ENCODE measurements around the gene NOL8. TPM values are rescaled to one million over a fixed set of nuclear protein-coding genes. Genes with fewer than 3 reads are reported as not detected.

NOL8 gene
- total and polyA plus RNA-seq, 9 donors = 21.6 to 31.9 (median 24.9) TPM

- peaks cover 59% of the 10 kb centered on the region for H3K36me3 ChIP-seq (ENCODE audit: control insufficient read depth, insufficient read depth, low read length)
- H3K27ac ChIP-seq (ENCODE audit: low read length) = no peak overlapping the region
- no peak for DNase-seq
- no peaks in the 10 kb centered on the region for H3K9me3 ChIP-seq (replicated peaks; ENCODE audit: control insufficient read depth, low read depth, low read length)
- H3K4me3 ChIP-seq (ENCODE audit: low read length) = no peak overlapping the region
- no peaks in the 10 kb centered on the region for H3K4me1 ChIP-seq (ENCODE audit: control insufficient read depth, insufficient read depth, low read length)
- no peaks in the 10 kb centered on the region for H3K27me3 ChIP-seq (ENCODE audit: control insufficient read depth, insufficient read depth, low read length)
- WGBS (ENCODE audit: insufficient coverage) = 80% methylated on average over 2 of the region's 6 CpGs
These were observed 49.6 kb downstream of the NOL8 start for GRCh38 chr9:92275541-92275940.

GRCh38 chr9:92270511-92270910, 54.6 kb downstream of the NOL8 start:
- Histone ChIP-seq H3K4me1 (ENCODE audit: control insufficient read depth, insufficient read depth, low read length) (no peaks in the 10 kb centered on the region), H3K27ac (ENCODE audit: low read length) (no peak overlapping the region), H3K27me3 (ENCODE audit: control insufficient read depth, insufficient read depth, low read length) (no peaks in the 10 kb centered on the region), H3K36me3 (ENCODE audit: control insufficient read depth, insufficient read depth, low read length) (peaks cover 71% of the 10 kb centered on the region), H3K9me3 (replicated peaks; ENCODE audit: control insufficient read depth, low read depth, low read length) (no peaks in the 10 kb centered on the region), H3K4me3 (ENCODE audit: low read length) (no peak overlapping the region)
- no peak for DNase-seq
- no CpG with 5 or more reads among the region's 5 CpGs for WGBS (ENCODE audit: insufficient coverage)

GRCh38 chr9:92266486-92266885, 58.7 kb downstream of the NOL8 start:
- Histone ChIP-seq H3K4me3 (ENCODE audit: low read length) (no peak overlapping the region), H3K36me3 (ENCODE audit: control insufficient read depth, insufficient read depth, low read length) (peaks cover 84% of the 10 kb centered on the region), H3K27me3 (ENCODE audit: control insufficient read depth, insufficient read depth, low read length) (no peaks in the 10 kb centered on the region), H3K27ac (ENCODE audit: low read length) (no peak overlapping the region), H3K9me3 (replicated peaks; ENCODE audit: control insufficient read depth, low read depth, low read length) (no peaks in the 10 kb centered on the region), H3K4me1 (ENCODE audit: control insufficient read depth, insufficient read depth, low read length) (no peaks in the 10 kb centered on the region)
- no peak for DNase-seq
- WGBS (ENCODE audit: insufficient coverage) = 73% methylated on average over 4 of the region's 4 CpGs

GRCh38 chr9:92265154-92265553, 60.0 kb downstream of the NOL8 start:
- 92% methylated on average over 2 of the region's 3 CpGs for WGBS (ENCODE audit: insufficient coverage)
- H3K9me3 ChIP-seq (replicated peaks; ENCODE audit: control insufficient read depth, low read depth, low read length) = no peaks in the 10 kb centered on the region
- no peak overlapping the region for H3K27ac ChIP-seq (ENCODE audit: low read length)

GRCh38 chr9:92263131-92263530, 62.0 kb downstream of the NOL8 start:
- WGBS (ENCODE audit: insufficient coverage) = no CpG with 5 or more reads among the region's 1 CpG
- no peaks in the 10 kb centered on the region for H3K4me1 ChIP-seq (ENCODE audit: control insufficient read depth, insufficient read depth, low read length)
- H3K9me3 ChIP-seq (replicated peaks; ENCODE audit: control insufficient read depth, low read depth, low read length) = no peaks in the 10 kb centered on the region
- peaks cover 78% of the 10 kb centered on the region for H3K36me3 ChIP-seq (ENCODE audit: control insufficient read depth, insufficient read depth, low read length)
- no peak overlapping the region for H3K27ac ChIP-seq (ENCODE audit: low read length)
- H3K27me3 ChIP-seq (ENCODE audit: control insufficient read depth, insufficient read depth, low read length) = no peaks in the 10 kb centered on the region
- H3K4me3 ChIP-seq (ENCODE audit: low read length) = no peak overlapping the region
- no peak for DNase-seq

More at GRCh38 chr9:92265154-92265553, 60.0 kb downstream of the NOL8 start:
- Histone ChIP-seq H3K4me1 (ENCODE audit: control insufficient read depth, insufficient read depth, low read length) (no peaks in the 10 kb centered on the region), H3K36me3 (ENCODE audit: control insufficient read depth, insufficient read depth, low read length) (peaks cover 79% of the 10 kb centered on the region), H3K4me3 (ENCODE audit: low read length) (no peak overlapping the region), H3K27me3 (ENCODE audit: control insufficient read depth, insufficient read depth, low read length) (no peaks in the 10 kb centered on the region)
- no peak for DNase-seq

GRCh38 chr9:92257327-92257726, 67.8 kb downstream of the NOL8 start:
- no peak for DNase-seq
- Histone ChIP-seq H3K9me3 (replicated peaks; ENCODE audit: control insufficient read depth, low read depth, low read length) (no peaks in the 10 kb centered on the region), H3K27ac (ENCODE audit: low read length) (no peak overlapping the region), H3K4me3 (ENCODE audit: low read length) (no peak overlapping the region), H3K27me3 (ENCODE audit: control insufficient read depth, insufficient read depth, low read length) (no peaks in the 10 kb centered on the region), H3K36me3 (ENCODE audit: control insufficient read depth, insufficient read depth, low read length) (peaks cover 64% of the 10 kb centered on the region), H3K4me1 (ENCODE audit: control insufficient read depth, insufficient read depth, low read length) (no peaks in the 10 kb centered on the region)
- 100% methylated on average over 1 of the region's 2 CpGs for whole genome bisulfite sequencing (ENCODE audit: insufficient coverage)

GRCh38 chr9:92254381-92255337, 70.5 kb downstream of the NOL8 start:
- WGBS (ENCODE audit: insufficient coverage) = 93% methylated on average over 13 of the region's 19 CpGs
- Histone ChIP-seq H3K4me3 (ENCODE audit: low read length) (no peak overlapping the region), H3K27me3 (ENCODE audit: control insufficient read depth, insufficient read depth, low read length) (no peaks in the 10 kb centered on the region), H3K27ac (ENCODE audit: low read length) (no peak overlapping the region), H3K36me3 (ENCODE audit: control insufficient read depth, insufficient read depth, low read length) (peaks cover 77% of the 10 kb centered on the region), H3K4me1 (ENCODE audit: control insufficient read depth, insufficient read depth, low read length) (no peaks in the 10 kb centered on the region), H3K9me3 (replicated peaks; ENCODE audit: control insufficient read depth, low read depth, low read length) (no peaks in the 10 kb centered on the region)
- DNase-seq = no peak

- Histone ChIP-seq H3K27ac (ENCODE audit: low read length) (no peak overlapping the region), H3K9me3 (replicated peaks; ENCODE audit: control insufficient read depth, low read depth, low read length) (no peaks in the 10 kb centered on the region), H3K4me3 (ENCODE audit: low read length) (no peak overlapping the region), H3K36me3 (ENCODE audit: control insufficient read depth, insufficient read depth, low read length) (peaks cover 72% of the 10 kb centered on the region), H3K27me3 (ENCODE audit: control insufficient read depth, insufficient read depth, low read length) (no peaks in the 10 kb centered on the region), H3K4me1 (ENCODE audit: control insufficient read depth, insufficient read depth, low read length) (no peaks in the 10 kb centered on the region)
- DNase-seq = no peak
- 76% methylated on average over 3 of the region's 4 CpGs for WGBS (ENCODE audit: insufficient coverage)
These were observed 71.5 kb downstream of the NOL8 start for GRCh38 chr9:92253656-92254055.

- H3K4me1 ChIP-seq (ENCODE audit: control insufficient read depth, insufficient read depth, low read length) = no peaks in the 10 kb centered on the region
- H3K27me3 ChIP-seq (ENCODE audit: control insufficient read depth, insufficient read depth, low read length) = no peaks in the 10 kb centered on the region
- peaks cover 72% of the 10 kb centered on the region for H3K36me3 ChIP-seq (ENCODE audit: control insufficient read depth, insufficient read depth, low read length)
- no peak for DNase-seq
- WGBS (ENCODE audit: insufficient coverage) = no CpG with 5 or more reads among the region's 3 CpGs
- H3K27ac ChIP-seq (ENCODE audit: low read length) = no peak overlapping the region
- no peaks in the 10 kb centered on the region for H3K9me3 ChIP-seq (replicated peaks; ENCODE audit: control insufficient read depth, low read depth, low read length)
- no peak overlapping the region for H3K4me3 ChIP-seq (ENCODE audit: low read length)
These were observed 77.2 kb downstream of the NOL8 start for GRCh38 chr9:92247981-92248380.
